NT2/D1 (cell line): ENCODE results near the gene ANKRD50.

ENCODE experiments used
- YY1 ChIP-seq: IDR thresholded peaks from 2 replicates; pipeline ENCODE4 v1.6.1; 2011; ENCODE audit not compliant: insufficient read length, insufficient read depth
- ZNF274 ChIP-seq: IDR thresholded peaks from 2 replicates; pipeline ENCODE4 v1.6.1; 2011; ENCODE audit warnings: mild to moderate bottlenecking, low read depth, low read length

DNA sequence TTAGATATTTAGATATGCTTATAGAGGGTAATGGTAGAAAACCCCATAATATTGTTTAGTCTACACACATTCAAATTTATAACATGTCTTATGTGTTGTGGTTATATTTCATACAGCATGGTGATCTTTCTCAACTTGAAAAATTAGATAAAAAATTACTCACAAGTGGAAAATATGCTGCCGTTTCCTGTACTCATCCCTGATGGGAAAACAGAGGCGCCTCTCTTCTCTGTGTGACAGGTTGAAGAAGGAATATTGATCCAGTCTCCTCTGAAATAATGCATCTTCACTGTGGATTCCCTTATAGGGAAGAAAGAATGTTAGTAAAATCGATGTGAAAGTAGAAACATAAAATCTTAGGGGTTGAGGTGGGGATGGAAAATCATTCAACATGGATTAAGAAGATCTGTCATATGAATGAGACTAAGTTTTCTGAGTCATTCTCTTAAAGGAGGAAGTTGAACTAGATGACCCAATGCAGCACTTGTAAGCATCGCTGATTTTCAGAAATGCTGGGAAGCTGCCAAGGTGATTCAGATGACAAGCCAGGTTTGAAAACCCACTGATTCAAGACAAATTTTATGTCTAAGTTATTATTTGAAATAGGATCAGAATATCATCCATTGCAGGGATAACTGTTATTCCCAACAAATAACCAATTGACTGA lies 70.7 kb downstream of the ANKRD50 start:
- TF ChIP-seq ZNF274 (no peak), YY1 (no peak)
